22Rv1 (cell line): ENCODE data around the gene FXYD6.

ENCODE experiments used
- CTCF ChIP-seq: fragments of 450-650 bp; IDR thresholded peaks from 2 replicates; pipeline ENCODE4 v1.5.1; 2017; ENCODE audit warnings: mild to moderate bottlenecking
- ZFX ChIP-seq: fragments of 450-650 bp; IDR thresholded peaks from 2 replicates; pipeline ENCODE4 v1.6.1; 2017; ENCODE audit warnings: antibody characterized with exemption, borderline replicate concordance

GRCh38 chr11:117833401-117833891, 43.0 kb downstream of the FXYD6 start:
- TF ChIP-seq CTCF (no peak), ZFX (no peak)
